K562 (cell line): ENCODE results near the gene KANK2. TPM values are rescaled to one million over a fixed set of nuclear protein-coding genes. Genes with fewer than 3 reads are reported as not detected.

Experiments used
- ATAC-seq: fragments of 200-7000 bp; cut with Tn5 transposase; 3 replicates; pipeline ENCODE4 v1.9.1; 2020; ENCODE audit warnings: moderate library complexity
- BruUV-seq: library from RNA; stranded (reverse); fragments of 400-500 nt; replicated peaks from 2 replicates; lab custom pipeline; 2021; lab: Mats Ljungman, UMichigan
- CTCF ChIA-PET: fragments of 300-600 bp; formaldehyde crosslinking; extraction: SDS; loops from one replicate; lab custom pipeline; 2021; ENCODE audit warnings: low intra/inter-chr PET ratio; lab: Yijun Ruan, JAX
- POLR2A ChIA-PET: fragments of 300-600, 350-650 bp; sonication (Branson Sonifier 250); formaldehyde crosslinking; extraction: SDS; loops from one replicate; lab custom pipeline; 2021; ENCODE audit warnings: antibody characterized with exemption, inconsistent platforms; lab: Yijun Ruan, JAX
- DNase-seq, 4 experiments: peaks; one replicate each; pipeline versions ENCODE4 v3.0.0 to v3.0.0-alpha.2; 2011 to 2018; ENCODE audit warnings: low spot score in 3 of 4, mixed read lengths in 3 of 4; ENCODE audit errors: extremely low read depth in 1 of 4
- FAIRE-seq: peaks from 2 replicates; lab custom pipeline; 2011; peaks lifted over from hg19 to GRCh38; lab: Jason Lieb, UNC
- H2AFZ ChIP-seq: 2 replicates; pipeline ENCODE4 v1.6.0; 2011; ENCODE audit warnings: low read depth, low read length, control low read depth, inconsistent platforms
- H3K27ac ChIP-seq: fragments of 200-600 bp; 3 replicates; pipeline ENCODE4 v1.8.0; 2011; ENCODE audit warnings: low read depth, mild to moderate bottlenecking, control low read depth, inconsistent platforms, low read length, moderate library complexity, mixed read lengths; ENCODE audit errors: extremely low read depth
- H3K27me3 ChIP-seq, 2 experiments: fragments of 300-600 bp in 1 of 2; 2 replicates in 1 of 2; 3 replicates in 1 of 2; pipeline versions ENCODE4 v1.6.0 to v1.8.0; 2011; ENCODE audit warnings: inconsistent platforms in 2 of 2, low read length in 2 of 2, mild to moderate bottlenecking in 1 of 2, mixed read lengths in 1 of 2, moderate library complexity in 1 of 2; ENCODE audit not compliant: control insufficient read depth in 2 of 2, insufficient read depth in 2 of 2
- H3K36me3 ChIP-seq: fragments of 300-600 bp; 3 replicates; pipeline ENCODE4 v1.8.0; 2011; ENCODE audit warnings: mild to moderate bottlenecking, low read length, inconsistent platforms; ENCODE audit not compliant: control insufficient read depth, insufficient read depth
- H3K4me1 ChIP-seq, 2 experiments: fragments of 200-600 bp in 1 of 2; replicated peaks in 1 of 2; 2 replicates in 1 of 2; 3 replicates in 1 of 2; pipeline versions ENCODE4 v1.5.1 to v1.8.0; 2011; ENCODE audit warnings: inconsistent platforms in 2 of 2, low read length in 2 of 2, mild to moderate bottlenecking in 1 of 2, mixed read lengths in 1 of 2, moderate library complexity in 1 of 2; ENCODE audit not compliant: control insufficient read depth in 2 of 2, insufficient read depth in 2 of 2
- H3K4me2 ChIP-seq: 2 replicates; pipeline ENCODE4 v1.6.1; 2011; ENCODE audit warnings: low read length, control low read depth, inconsistent platforms, mixed read lengths; ENCODE audit not compliant: insufficient read depth
- H3K4me3 ChIP-seq: fragments of 200-600 bp; sonication (generic), shearing (Covaris generic); 2 replicates; pipeline ENCODE4 v1.5.1; 2016; ENCODE audit warnings: control low read depth, inconsistent platforms
- H3K79me2 ChIP-seq: fragments of 200-600 bp; 3 replicates; pipeline ENCODE4 v1.8.0; 2011; ENCODE audit warnings: low read length, inconsistent platforms; ENCODE audit not compliant: control insufficient read depth, insufficient read depth
- H3K9ac ChIP-seq, 2 experiments: 2 replicates each; pipeline versions ENCODE4 v1.6.0 to v1.6.1; 2011; ENCODE audit warnings: low read depth in 2 of 2, low read length in 2 of 2, control low read depth in 1 of 2, inconsistent platforms in 1 of 2, mild to moderate bottlenecking in 1 of 2, mixed read lengths in 1 of 2; ENCODE audit not compliant: insufficient read depth in 1 of 2
- H3K9me1 ChIP-seq: one replicate; pipeline ENCODE4 v1.6.0; 2011; ENCODE audit warnings: inconsistent platforms, mild to moderate bottlenecking, low read length, moderate library complexity; ENCODE audit not compliant: control insufficient read depth, insufficient read depth
- H3K9me3 ChIP-seq: replicated peaks from 2 replicates; pipeline ENCODE4 v1.5.1; 2011; ENCODE audit warnings: low read depth, low read length, inconsistent platforms; ENCODE audit not compliant: control insufficient read depth, insufficient read depth
- H4K20me1 ChIP-seq: replicated peaks from 2 replicates; pipeline ENCODE4 v1.6.1; 2011; ENCODE audit warnings: low read length, inconsistent platforms, mixed read lengths; ENCODE audit not compliant: control insufficient read depth, insufficient read depth
- ARNT ChIP-seq, 2 experiments: fragments of 450-650 bp; IDR thresholded peaks; 2 replicates each; pipeline ENCODE4 v1.6.1; 2016; ENCODE audit warnings: mild to moderate bottlenecking in 1 of 2
- BDP1 ChIP-seq: IDR thresholded peaks from 3 replicates; pipeline ENCODE4 v1.6.1; 2011; ENCODE audit not compliant: insufficient read length, insufficient read depth
- CBX1 ChIP-seq: sonication (generic); IDR thresholded peaks from 2 replicates; pipeline ENCODE4 v1.6.1; 2016; ENCODE audit warnings: antibody characterized with exemption, low read depth, mild to moderate bottlenecking
- E2F3 ChIP-seq: fragments of 250-450 bp; sonication (Bioruptor Pico); IDR thresholded peaks from 2 replicates; pipeline ENCODE4 v1.4.0; 2020; ENCODE audit warnings: mild to moderate bottlenecking
- MCM5 ChIP-seq: fragments of 450-650 bp; IDR thresholded peaks from 2 replicates; pipeline ENCODE4 v1.6.1; 2016; ENCODE audit warnings: low read depth
- POLR3A ChIP-seq: IDR thresholded peaks from 2 replicates; pipeline ENCODE4 v1.6.1; 2011; ENCODE audit warnings: borderline replicate concordance, mild to moderate bottlenecking, moderate library complexity; ENCODE audit not compliant: insufficient read length, insufficient read depth; ENCODE audit errors: extremely low read depth
- PTRF ChIP-seq: fragments of 450-650 bp; IDR thresholded peaks from 2 replicates; pipeline ENCODE4 v1.6.1; 2016; ENCODE audit warnings: mild to moderate bottlenecking, missing genetic modification characterization, missing compliant biosample characterization
- SNRNP70 ChIP-seq: fragments of 200-400 bp; formaldehyde crosslinking; optimal IDR thresholded peaks from 2 replicates; pipeline ENCODE3; 2017; ENCODE audit warnings: low read depth, low read length
- SRSF7 ChIP-seq: fragments of 200-400 bp; formaldehyde crosslinking; optimal IDR thresholded peaks from 2 replicates; pipeline ENCODE3; 2017; ENCODE audit warnings: mild to moderate bottlenecking, low read depth, low read length
- ZNF668 ChIP-seq: fragments of 250-450 bp; sonication (Bioruptor Pico); IDR thresholded peaks from 2 replicates; pipeline ENCODE4 v1.8.0; 2022; ENCODE audit warnings: mild to moderate bottlenecking, inconsistent platforms
- WGBS: fragments of 100-300 bp; shearing (Covaris generic); methylation state at CpG from one replicate; pipeline ENCODE4 v1.1.6; 2016; ENCODE audit warnings: low coverage, mixed read lengths; ENCODE audit not compliant: insufficient coverage; ENCODE audit errors: missing lambda C conversion rate; 5-methylcytosine and 5-hydroxymethylcytosine counted together
- in situ Hi-C: fragments of 300-500 bp; cut with MboI; formaldehyde crosslinking; loops from 4 replicates; pipeline ENCODE4 v1.15.0; 2018; ENCODE audit warnings: inconsistent platforms, mixed read lengths
- intact Hi-C: fragments of 100-400 bp; cut with micrococcal nuclease; formaldehyde crosslinking; loops from 2 replicates; pipeline ENCODE4 v1.14.2; 2022
- polyA plus RNA-seq, 8 experiments: library from polyadenylated mRNA; depleted of rRNA in 4 of 8; stranded (reverse) in 5 of 8; unstranded in 3 of 8; fragments of >200 nt; fragmentation: Nextera tagmentation in 2 of 8; fragmentation: Illumina TruSeq in 1 of 8; extraction: Ambion mirVana in 2 of 8; extraction: Trizol in 1 of 8; gene quantifications; 2 replicates each; pipeline versions ENCODE4 v1.2.1 to v1.2.3, GENCODE V29; 2011 to 2014; ENCODE audit warnings: inconsistent platforms in 1 of 8, missing spikeins in 1 of 8
- total RNA-seq, 7 experiments: library from RNA; depleted of rRNA in 6 of 7; stranded (reverse); fragments of >200 nt in 6 of 7; fragmentation: Illumina TruSeq in 2 of 7; extraction: Trizol in 2 of 7; gene quantifications; 2 replicates each; pipeline versions ENCODE4 v1.2.1 to v1.2.3, GENCODE V29; 2011 to 2021; ENCODE audit warnings: low replicate concordance in 1 of 7
- TF ChIP-seq, protein P1 (sequence below): IDR thresholded peaks from 2 replicates; pipeline ENCODE4 v1.6.1; 2012; ENCODE audit warnings: low read depth, low read length, improper control_type of control experiment, borderline replicate concordance
- TF ChIP-seq, protein P2 (sequence below): sonication (generic); formaldehyde crosslinking; IDR thresholded peaks from 2 replicates; pipeline ENCODE4 v1.8.1; 2023; ENCODE audit warnings: mild to moderate bottlenecking, missing genetic modification reagents
- TF ChIP-seq, protein P3 (sequence below): fragments of 200-400 bp; formaldehyde crosslinking; IDR thresholded peaks from 2 replicates; pipeline ENCODE4 v1.6.1; 2017; ENCODE audit warnings: mild to moderate bottlenecking, low read depth, low read length, moderate library complexity

KANK2 gene
- total and polyA plus RNA-seq, 9 of the 15 experiments (the other 6 are each of a cell fraction or from before 2014, with no cell fraction given), result 4.4 to 47.8 (median 21.3) TPM

DNA sequence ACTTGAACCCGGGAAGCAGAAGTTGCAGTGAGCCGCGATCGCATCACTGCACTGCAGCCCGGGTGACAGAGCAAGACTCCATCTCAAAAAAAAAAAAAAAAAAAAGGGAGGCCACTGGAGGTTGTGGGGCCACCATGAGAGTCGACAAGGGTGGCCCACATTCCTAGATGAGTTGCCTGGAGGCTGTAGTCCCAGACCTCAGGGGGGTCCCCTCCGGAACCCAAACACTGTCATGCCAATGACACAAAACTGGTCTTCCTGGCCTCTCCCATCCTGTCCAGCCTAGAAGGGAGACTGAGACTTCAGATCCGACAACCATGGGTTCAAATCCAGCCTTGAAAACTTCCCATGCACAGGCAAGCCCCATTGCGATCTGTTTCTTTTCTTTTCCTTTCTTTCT is 56.4 kb downstream of the KANK2 start:
- Histone ChIP-seq H3K4me2 (no peak overlapping the region), H3K27ac (no peak overlapping the region), H3K4me1 (peaks cover 41 to 65% of the 10 kb centered on the region in 2 experiments), H3K27me3 (no peaks in the 10 kb centered on the region), H3K4me3 (no peak overlapping the region), H3K9ac (no peak overlapping the region), H3K79me2 (no peaks in the 10 kb centered on the region), H3K9me1 (peaks cover 6% of the 10 kb centered on the region), H3K36me3 (peaks cover 18% of the 10 kb centered on the region; the same call in 2 of the 3 replicates), H4K20me1 (no peaks in the 10 kb centered on the region; the same call in 1 of the 2 replicates), H2AFZ (no peak overlapping the region), H3K9me3 (no peaks in the 10 kb centered on the region)
- BruUV-seq, result no TSS peak
- intact Hi-C loops, result no loop called here
- DNase-seq (no peak), FAIRE-seq (no peak), ATAC-seq (no peak)
- POLR2A ChIA-PET, result no interaction called here
- WGBS, result 83% methylated on average over 2 of the region's 9 CpGs
- in situ Hi-C loops, result no loop called here
- CTCF ChIA-PET, result no interaction called here
- TF ChIP-seq E2F3 (CRISPR knock-in tag) (no peak), CBX1 (no peak), SNRNP70 (no peak), BDP1 (no peak), ARNT (IDR thresholded peaks at IDR 0.05) (no peak), ZNF668 (CRISPR knock-in tag) (no peak), MCM5 (no peak), PTRF (no peak), SRSF7 (no peak), POLR3A (no peak)
- TF ChIP-seq, protein P1, sequence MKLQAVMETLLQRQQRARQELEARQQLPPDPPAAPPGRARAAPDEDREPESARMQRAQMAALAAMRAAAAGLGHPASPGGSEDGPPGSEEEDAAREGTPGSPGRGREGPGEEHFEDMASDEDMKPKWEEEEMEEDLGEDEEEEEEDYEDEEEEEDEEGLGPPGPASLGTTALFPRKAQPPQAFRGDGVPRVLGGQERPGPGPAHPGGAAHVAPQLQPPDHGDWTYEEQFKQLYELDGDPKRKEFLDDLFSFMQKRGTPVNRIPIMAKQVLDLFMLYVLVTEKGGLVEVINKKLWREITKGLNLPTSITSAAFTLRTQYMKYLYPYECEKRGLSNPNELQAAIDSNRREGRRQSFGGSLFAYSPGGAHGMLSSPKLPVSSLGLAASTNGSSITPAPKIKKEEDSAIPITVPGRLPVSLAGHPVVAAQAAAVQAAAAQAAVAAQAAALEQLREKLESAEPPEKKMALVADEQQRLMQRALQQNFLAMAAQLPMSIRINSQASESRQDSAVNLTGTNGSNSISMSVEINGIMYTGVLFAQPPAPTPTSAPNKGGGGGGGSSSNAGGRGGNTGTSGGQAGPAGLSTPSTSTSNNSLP, result no peak
- TF ChIP-seq, protein P2, sequence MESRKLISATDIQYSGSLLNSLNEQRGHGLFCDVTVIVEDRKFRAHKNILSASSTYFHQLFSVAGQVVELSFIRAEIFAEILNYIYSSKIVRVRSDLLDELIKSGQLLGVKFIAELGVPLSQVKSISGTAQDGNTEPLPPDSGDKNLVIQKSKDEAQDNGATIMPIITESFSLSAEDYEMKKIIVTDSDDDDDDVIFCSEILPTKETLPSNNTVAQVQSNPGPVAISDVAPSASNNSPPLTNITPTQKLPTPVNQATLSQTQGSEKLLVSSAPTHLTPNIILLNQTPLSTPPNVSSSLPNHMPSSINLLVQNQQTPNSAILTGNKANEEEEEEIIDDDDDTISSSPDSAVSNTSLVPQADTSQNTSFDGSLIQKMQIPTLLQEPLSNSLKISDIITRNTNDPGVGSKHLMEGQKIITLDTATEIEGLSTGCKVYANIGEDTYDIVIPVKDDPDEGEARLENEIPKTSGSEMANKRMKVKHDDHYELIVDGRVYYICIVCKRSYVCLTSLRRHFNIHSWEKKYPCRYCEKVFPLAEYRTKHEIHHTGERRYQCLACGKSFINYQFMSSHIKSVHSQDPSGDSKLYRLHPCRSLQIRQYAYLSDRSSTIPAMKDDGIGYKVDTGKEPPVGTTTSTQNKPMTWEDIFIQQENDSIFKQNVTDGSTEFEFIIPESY (CRISPR knock-in tag), result no peak
- TF ChIP-seq, protein P3, sequence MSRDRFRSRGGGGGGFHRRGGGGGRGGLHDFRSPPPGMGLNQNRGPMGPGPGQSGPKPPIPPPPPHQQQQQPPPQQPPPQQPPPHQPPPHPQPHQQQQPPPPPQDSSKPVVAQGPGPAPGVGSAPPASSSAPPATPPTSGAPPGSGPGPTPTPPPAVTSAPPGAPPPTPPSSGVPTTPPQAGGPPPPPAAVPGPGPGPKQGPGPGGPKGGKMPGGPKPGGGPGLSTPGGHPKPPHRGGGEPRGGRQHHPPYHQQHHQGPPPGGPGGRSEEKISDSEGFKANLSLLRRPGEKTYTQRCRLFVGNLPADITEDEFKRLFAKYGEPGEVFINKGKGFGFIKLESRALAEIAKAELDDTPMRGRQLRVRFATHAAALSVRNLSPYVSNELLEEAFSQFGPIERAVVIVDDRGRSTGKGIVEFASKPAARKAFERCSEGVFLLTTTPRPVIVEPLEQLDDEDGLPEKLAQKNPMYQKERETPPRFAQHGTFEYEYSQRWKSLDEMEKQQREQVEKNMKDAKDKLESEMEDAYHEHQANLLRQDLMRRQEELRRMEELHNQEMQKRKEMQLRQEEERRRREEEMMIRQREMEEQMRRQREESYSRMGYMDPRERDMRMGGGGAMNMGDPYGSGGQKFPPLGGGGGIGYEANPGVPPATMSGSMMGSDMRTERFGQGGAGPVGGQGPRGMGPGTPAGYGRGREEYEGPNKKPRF, result no peak
